GM12878 (cell line): ENCODE measurements around the gene ALDH1L1.

Experiments
- CEBPB ChIP-seq, 2 experiments: fragments of 150-350 bp in 1 of 2; IDR thresholded peaks; 2 replicates each; pipeline ENCODE4 v1.6.1; 2012 to 2014; ENCODE audit warnings: low read depth in 2 of 2, low read length in 2 of 2, borderline replicate concordance in 1 of 2, inconsistent platforms in 1 of 2
- CHD2 ChIP-seq: IDR thresholded peaks from 2 replicates; pipeline ENCODE4 v1.6.1; 2011; ENCODE audit warnings: low read depth, low read length, improper control_type of control experiment, borderline replicate concordance
- POLR2A ChIP-seq: IDR thresholded peaks from 2 replicates; pipeline ENCODE4 v1.6.1; 2011; ENCODE audit warnings: low read depth, mild to moderate bottlenecking, low read length
- POLR2AphosphoS5 ChIP-seq: IDR thresholded peaks from 2 replicates; pipeline ENCODE4 v1.6.1; 2011; ENCODE audit warnings: mild to moderate bottlenecking, low read length, inconsistent platforms
- RB1 ChIP-seq: fragments of 450-650 bp; formaldehyde crosslinking; IDR thresholded peaks from 2 replicates; pipeline ENCODE4 v1.6.1; 2017; ENCODE audit warnings: mild to moderate bottlenecking, borderline replicate concordance
- RFX5 ChIP-seq: IDR thresholded peaks from 2 replicates; pipeline ENCODE4 v1.6.1; 2011; ENCODE audit warnings: low read depth, low read length, improper control_type of control experiment
- SIN3A ChIP-seq: IDR thresholded peaks from 2 replicates; pipeline ENCODE4 v1.6.1; 2012; ENCODE audit warnings: low read depth, low read length, improper control_type of control experiment
- TF ChIP-seq, protein P1 (sequence below), 3 experiments: IDR thresholded peaks in 2 of 3; conservative IDR thresholded peaks in 1 of 3; 2 replicates each; pipeline ENCODE4 v1.5.1; 2011; ENCODE audit warnings: low read depth in 3 of 3, low read length in 3 of 3, mild to moderate bottlenecking in 3 of 3, control low read depth in 2 of 3, moderate library complexity in 2 of 3, inconsistent platforms in 1 of 3, mixed read lengths in 1 of 3; ENCODE audit not compliant: control insufficient read depth in 2 of 3, insufficient read depth in 1 of 3; ENCODE audit errors: extremely low read depth in 1 of 3
- TF ChIP-seq, protein P2 (sequence below): fragments of 150-350 bp; IDR thresholded peaks from 2 replicates; pipeline ENCODE4 v1.6.1; 2016; ENCODE audit warnings: low read depth, low read length

DNA sequence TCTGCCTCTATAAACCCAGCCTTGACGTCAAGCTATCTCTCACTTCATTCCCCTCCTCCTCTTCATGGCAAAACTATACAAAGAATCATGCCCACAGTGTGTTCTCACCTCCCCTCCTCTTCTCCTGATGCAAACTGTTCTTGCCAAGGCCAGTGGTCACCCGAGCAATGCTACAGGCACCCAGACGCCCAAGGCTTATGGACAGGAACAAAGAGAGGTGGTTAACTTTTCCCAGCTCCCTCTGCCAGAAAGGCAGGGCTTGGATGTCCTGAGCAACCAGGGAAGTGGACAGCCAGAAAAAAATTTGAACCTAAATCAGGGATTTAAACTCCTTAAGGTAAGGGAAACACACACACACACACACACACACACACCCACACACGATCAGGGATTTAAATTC is 101.5 kb downstream of the ALDH1L1 start:
- TF ChIP-seq POLR2A (no peak), RB1 (no peak), SIN3A (no peak), CHD2 (no peak), RFX5 (no peak), CEBPB (IDR thresholded peaks at IDR 0.05; ENCODE audit: borderline replicate concordance in 1 of 2, low read depth in 2 of 2, low read length in 2 of 2) (no peak), POLR2AphosphoS5 (no peak)
- TF ChIP-seq, protein P1, sequence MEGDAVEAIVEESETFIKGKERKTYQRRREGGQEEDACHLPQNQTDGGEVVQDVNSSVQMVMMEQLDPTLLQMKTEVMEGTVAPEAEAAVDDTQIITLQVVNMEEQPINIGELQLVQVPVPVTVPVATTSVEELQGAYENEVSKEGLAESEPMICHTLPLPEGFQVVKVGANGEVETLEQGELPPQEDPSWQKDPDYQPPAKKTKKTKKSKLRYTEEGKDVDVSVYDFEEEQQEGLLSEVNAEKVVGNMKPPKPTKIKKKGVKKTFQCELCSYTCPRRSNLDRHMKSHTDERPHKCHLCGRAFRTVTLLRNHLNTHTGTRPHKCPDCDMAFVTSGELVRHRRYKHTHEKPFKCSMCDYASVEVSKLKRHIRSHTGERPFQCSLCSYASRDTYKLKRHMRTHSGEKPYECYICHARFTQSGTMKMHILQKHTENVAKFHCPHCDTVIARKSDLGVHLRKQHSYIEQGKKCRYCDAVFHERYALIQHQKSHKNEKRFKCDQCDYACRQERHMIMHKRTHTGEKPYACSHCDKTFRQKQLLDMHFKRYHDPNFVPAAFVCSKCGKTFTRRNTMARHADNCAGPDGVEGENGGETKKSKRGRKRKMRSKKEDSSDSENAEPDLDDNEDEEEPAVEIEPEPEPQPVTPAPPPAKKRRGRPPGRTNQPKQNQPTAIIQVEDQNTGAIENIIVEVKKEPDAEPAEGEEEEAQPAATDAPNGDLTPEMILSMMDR (IDR thresholded peaks at IDR 0.05 in 2 of 3, conservative IDR thresholded peaks at IDR 0.05 in 1 of 3; ENCODE audit: control insufficient read depth in 2 of 3, extremely low read depth in 1 of 3, insufficient read depth in 1 of 3, low read depth in 3 of 3, low read length in 3 of 3) = no peak
- TF ChIP-seq, protein P2, sequence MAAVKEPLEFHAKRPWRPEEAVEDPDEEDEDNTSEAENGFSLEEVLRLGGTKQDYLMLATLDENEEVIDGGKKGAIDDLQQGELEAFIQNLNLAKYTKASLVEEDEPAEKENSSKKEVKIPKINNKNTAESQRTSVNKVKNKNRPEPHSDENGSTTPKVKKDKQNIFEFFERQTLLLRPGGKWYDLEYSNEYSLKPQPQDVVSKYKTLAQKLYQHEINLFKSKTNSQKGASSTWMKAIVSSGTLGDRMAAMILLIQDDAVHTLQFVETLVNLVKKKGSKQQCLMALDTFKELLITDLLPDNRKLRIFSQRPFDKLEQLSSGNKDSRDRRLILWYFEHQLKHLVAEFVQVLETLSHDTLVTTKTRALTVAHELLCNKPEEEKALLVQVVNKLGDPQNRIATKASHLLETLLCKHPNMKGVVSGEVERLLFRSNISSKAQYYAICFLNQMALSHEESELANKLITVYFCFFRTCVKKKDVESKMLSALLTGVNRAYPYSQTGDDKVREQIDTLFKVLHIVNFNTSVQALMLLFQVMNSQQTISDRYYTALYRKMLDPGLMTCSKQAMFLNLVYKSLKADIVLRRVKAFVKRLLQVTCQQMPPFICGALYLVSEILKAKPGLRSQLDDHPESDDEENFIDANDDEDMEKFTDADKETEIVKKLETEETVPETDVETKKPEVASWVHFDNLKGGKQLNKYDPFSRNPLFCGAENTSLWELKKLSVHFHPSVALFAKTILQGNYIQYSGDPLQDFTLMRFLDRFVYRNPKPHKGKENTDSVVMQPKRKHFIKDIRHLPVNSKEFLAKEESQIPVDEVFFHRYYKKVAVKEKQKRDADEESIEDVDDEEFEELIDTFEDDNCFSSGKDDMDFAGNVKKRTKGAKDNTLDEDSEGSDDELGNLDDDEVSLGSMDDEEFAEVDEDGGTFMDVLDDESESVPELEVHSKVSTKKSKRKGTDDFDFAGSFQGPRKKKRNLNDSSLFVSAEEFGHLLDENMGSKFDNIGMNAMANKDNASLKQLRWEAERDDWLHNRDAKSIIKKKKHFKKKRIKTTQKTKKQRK = no peak
